HepG2 (cell line): ENCODE results near the gene PSEN1.

ENCODE experiments used
- BRF2 ChIP-seq: sonication (generic); formaldehyde crosslinking; IDR thresholded peaks from 2 replicates; pipeline ENCODE4 v1.8.1; 2022; ENCODE audit warnings: mild to moderate bottlenecking, missing genetic modification reagents
- EZH2 ChIP-seq: conservative IDR thresholded peaks from 2 replicates; pipeline ENCODE4 v1.6.1; 2012; ENCODE audit warnings: mild to moderate bottlenecking, low read depth, low read length, moderate library complexity
- KLF12 ChIP-seq: sonication (generic); formaldehyde crosslinking; IDR thresholded peaks from 2 replicates; pipeline ENCODE4 v1.4.0; 2020; ENCODE audit warnings: missing genetic modification reagents, borderline replicate concordance
- NFRKB ChIP-seq: fragments of 450-650 bp; IDR thresholded peaks from 2 replicates; pipeline ENCODE4 v1.6.1; 2017
- POLR2A ChIP-seq, 2 experiments: IDR thresholded peaks; 2 replicates each; pipeline ENCODE4 v1.6.1; 2011; ENCODE audit warnings: low read depth in 2 of 2, low read length in 2 of 2, mild to moderate bottlenecking in 1 of 2, moderate library complexity in 1 of 2; ENCODE audit not compliant: insufficient read depth in 1 of 2
- USF2 ChIP-seq, 2 experiments: sonication (generic) in 1 of 2; formaldehyde crosslinking in 1 of 2; IDR thresholded peaks; 2 replicates each; pipeline versions ENCODE4 v1.5.1 to v1.6.1; 2011 to 2020; ENCODE audit warnings: borderline replicate concordance in 1 of 2, low read depth in 1 of 2, low read length in 1 of 2, mild to moderate bottlenecking in 1 of 2, missing genetic modification reagents in 1 of 2, moderate library complexity in 1 of 2
- XBP1 ChIP-seq: sonication (generic); formaldehyde crosslinking; IDR thresholded peaks from 2 replicates; pipeline ENCODE4 v1.5.0; 2020; ENCODE audit warnings: missing genetic modification reagents
- ZFP36L1 ChIP-seq: sonication (generic); formaldehyde crosslinking; IDR thresholded peaks from 2 replicates; pipeline ENCODE4 v1.8.0; 2022; ENCODE audit warnings: mild to moderate bottlenecking, missing genetic modification reagents, moderate library complexity
- ZFP36L2 ChIP-seq: sonication (generic); formaldehyde crosslinking; IDR thresholded peaks from 2 replicates; pipeline ENCODE4 v1.4.0; 2020; ENCODE audit warnings: missing genetic modification reagents
- ZNF362 ChIP-seq: sonication (generic); formaldehyde crosslinking; IDR thresholded peaks from 2 replicates; pipeline ENCODE4 v1.4.0; 2020; ENCODE audit warnings: missing genetic modification reagents, mild to moderate bottlenecking, borderline replicate concordance
- ZNF687 ChIP-seq: sonication (generic); formaldehyde crosslinking; IDR thresholded peaks from 2 replicates; pipeline ENCODE4 v1.5.1; 2020; ENCODE audit warnings: mild to moderate bottlenecking, missing genetic modification reagents, moderate library complexity

- TF ChIP-seq ZNF362 (CRISPR knock-in tag) (no peak), POLR2A (IDR thresholded peaks at IDR 0.05; ENCODE audit: insufficient read depth in 1 of 2, low read depth in 2 of 2, low read length in 2 of 2) (no peak), XBP1 (no peak), ZFP36L1 (no peak), ZNF687 (CRISPR knock-in tag) (no peak), USF2 (IDR thresholded peaks at IDR 0.05; ENCODE audit: low read depth, low read length) (no peak), USF2 (CRISPR knock-in tag; IDR thresholded peaks at IDR 0.05; ENCODE audit: borderline replicate concordance) (no peak), NFRKB (no peak), BRF2 (CRISPR knock-in tag) (no peak), KLF12 (CRISPR knock-in tag) (no peak), EZH2 (no peak), ZFP36L2 (CRISPR knock-in tag) (no peak)
Measured at GRCh38 chr14:73149753-73150152, 13.4 kb downstream of the PSEN1 start.
